HG03521 (cell line): ENCODE data around the gene CWC22.
"Not testable (repeated sequence)": the region's sequence is repeated elsewhere in the genome, so short reads cannot be mapped to it uniquely, and the experiment has no call there.

Source experiments
- ATAC-seq: cut with Tn5 transposase; IDR thresholded peaks from one replicate; pipeline ENCODE4 v1.9.1; 2021; ENCODE audit warnings: mild to moderate bottlenecking, moderate library complexity; ENCODE audit not compliant: unreplicated experiment

CWC22 gene

DNA sequence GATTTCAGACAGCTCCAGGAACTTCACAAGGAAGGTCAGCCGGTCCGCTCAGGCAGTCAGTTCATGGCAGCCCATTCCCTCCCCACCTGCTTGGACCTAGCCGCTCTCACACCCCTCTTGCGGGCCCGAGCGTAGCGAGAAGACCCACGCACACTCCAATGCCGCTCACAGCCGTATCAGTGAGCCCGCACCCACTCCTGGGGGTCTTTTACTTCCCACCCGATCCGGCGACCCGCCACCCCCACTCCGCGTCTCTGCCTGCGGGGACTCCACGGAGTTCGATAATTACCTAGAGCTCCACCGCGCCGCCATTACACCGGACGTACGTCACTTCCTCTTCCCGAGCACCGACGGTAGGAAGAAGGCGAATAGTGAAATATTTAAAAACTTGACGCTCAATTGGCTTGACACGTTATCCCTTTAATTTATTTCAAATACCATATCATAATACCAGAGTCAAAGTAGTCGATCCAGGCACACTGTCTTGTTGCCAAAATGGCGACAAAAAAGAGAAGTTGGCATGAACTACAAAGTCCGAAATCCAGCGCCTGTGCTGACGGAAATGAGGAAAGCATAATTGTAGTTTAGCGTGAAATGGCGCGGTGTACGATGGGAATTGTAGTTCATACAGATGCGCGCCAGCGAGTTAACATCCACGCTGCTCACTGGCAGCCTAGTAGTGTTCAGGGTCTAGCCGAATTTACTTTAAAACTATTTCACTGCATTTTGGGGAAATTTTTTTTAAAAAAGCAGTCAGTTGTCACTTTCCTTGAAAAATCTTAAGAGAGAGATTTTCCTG, at the start of gene CWC22:
Gene CWC22 (minus strand): TSS at position 517 of the 799 bp plus-strand sequence. CDS start 13,956 bp downstream, outside the sequence.
- peak; percentile 98 for ATAC-seq

- no peak for ATAC-seq
Observed at GRCh38 chr2:180056367-180057118, 49.4 kb upstream of the CWC22 start.

GRCh38 chr2:180054576-180054975, 47.5 kb upstream of the CWC22 start:
- not testable (repeated sequence) for ATAC-seq

GRCh38 chr2:180050246-180050645, 43.1 kb upstream of the CWC22 start:
- no peak for ATAC-seq

- no peak for ATAC-seq
Observed at GRCh38 chr2:180048251-180048650, 41.2 kb upstream of the CWC22 start.

DNA sequence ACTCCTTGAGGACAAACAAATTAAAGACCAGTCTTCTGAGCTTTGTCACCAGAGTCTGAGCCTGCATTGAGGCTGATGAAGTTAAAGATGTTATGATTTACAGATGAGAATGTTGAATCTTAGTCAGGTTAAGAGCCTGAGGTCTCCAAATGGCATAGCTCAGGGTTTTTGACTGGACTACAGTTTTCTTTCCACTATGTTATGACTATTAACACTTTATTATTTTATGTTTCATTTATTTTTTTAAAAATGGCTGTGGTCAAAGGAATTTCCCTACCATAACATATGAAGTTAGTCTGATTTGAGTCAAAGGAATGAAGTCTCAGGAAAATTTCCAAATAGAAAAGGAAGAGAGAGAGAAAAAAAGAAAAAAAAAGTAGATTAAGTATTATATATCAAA, 39.7 kb upstream of the CWC22 start:
- no peak for ATAC-seq

DNA sequence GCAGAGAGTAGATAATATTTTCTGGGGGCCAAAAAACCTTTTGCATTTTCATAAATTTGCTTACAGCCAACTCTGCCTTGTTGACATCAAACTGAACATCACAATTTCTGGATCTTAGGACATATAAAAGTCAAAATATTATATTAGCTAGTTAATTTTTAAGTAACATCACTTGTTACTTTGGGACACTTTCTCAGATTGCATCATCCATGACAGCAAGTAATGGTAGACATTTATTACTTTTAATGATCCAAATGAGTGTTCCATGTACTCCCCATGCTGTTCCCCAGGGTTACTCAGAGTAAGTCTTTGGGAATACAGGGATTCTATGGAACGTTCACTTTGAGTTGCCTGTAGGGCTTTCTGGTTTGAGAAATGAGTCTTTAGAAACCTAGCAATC, 39.1 kb upstream of the CWC22 start:
- ATAC-seq: no peak

GRCh38 chr2:180040146-180040925, 33.2 kb upstream of the CWC22 start:
- no peak for ATAC-seq

DNA sequence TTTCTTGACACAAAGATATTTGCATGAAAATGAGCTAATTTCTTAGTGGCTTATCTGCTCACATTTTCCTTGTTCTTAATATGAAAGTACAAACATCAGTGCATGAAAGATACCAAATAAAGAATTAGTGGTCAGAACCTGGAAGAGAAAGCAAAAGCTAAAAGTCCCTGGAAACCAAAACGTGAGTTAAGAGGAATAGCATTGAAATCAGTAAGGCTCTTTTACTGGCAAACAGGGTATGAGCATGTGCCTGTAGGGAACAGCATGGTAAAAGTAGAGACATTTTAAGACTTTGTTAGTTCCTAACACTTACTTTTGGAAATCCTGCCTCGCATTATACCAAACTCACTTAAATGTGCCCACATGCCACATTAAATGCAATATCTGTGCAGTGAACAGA, 31.9 kb upstream of the CWC22 start:
- ATAC-seq: no peak

DNA sequence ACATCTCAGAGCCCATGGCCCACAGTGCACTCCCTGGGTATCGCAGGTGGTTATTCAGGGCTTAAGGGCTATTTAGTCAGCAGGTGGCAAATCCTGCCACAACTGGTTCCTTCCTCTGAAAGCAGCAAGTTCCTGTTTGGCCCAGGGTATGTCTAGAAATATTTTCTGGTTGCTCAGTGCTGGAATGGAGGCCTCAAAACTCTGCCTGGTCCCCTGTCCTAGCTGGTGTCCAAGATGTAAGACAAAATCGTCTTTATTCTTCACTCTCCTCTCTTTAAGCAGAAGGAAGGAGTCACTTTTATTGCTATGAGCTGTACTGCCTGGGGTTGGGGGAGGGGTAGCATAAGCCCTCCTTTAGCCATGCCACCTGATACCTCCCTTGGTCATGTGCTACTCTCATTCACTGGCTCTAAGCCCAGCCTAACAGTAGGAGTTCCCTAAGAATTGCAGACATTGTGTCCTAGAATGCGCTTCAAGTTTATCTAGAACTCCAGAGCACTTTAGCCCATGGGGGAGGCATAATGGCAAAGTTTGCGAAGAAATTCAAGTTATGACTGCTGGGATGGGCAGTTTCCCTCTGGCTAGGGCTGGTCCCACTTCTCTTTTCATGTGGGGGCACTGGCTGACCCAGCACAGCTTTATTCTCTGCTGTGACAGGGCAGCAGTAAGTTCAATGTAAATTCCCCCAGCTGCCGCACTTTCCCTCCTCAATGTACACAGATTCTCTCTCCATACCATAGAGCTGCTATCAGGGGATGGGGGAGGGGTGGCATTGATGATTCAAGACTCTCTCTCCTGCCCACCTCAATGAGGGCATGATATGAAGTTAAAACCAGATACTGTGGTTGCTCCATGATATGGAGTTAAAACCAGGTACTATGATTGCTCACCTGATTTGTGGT, 27.1 kb upstream of the CWC22 start:
- no peak for ATAC-seq

GRCh38 chr2:180029575-180029974, 22.5 kb upstream of the CWC22 start:
- ATAC-seq: no peak

DNA sequence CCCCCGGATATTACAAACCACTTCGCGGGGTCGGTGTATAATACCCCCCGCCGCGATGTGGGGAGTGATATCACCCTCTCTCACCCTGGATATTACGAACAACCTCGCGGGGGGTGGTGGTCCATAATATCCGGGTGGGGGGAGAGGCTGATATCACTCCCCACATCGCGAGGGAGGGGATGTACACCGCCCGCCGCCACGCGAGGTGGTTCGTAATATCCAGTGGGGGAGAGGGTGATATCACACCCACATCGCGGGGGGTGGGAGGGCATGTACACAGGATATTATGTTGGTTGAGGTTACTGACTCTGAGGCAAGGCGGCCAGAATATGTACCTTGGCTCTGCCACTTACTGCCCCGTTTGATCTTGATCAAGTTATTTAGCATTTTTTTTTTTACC, 14.8 kb upstream of the CWC22 start:
- ATAC-seq: no peak

- ATAC-seq: no peak
Observed at GRCh38 chr2:180017784-180018183, 10.7 kb upstream of the CWC22 start.

DNA sequence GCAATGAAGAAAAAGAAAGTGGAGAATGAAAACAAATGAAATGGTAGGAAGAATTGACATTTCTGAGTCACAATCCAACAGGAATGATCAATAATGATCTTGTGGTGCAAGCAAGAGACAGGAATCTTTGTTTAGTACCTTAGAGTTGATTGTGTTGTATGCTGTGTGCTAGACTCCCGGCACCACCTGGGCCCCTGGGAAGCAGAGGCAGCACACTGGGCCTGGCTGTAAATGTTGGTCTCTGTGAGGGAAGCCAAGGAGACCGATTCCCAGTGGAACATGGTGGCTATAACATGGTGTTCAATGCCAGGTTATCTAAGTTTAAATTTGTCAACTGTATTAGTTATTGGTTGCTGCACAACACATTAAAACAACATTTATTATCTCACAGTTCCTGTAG, 9.8 kb upstream of the CWC22 start:
- ATAC-seq: no peak

DNA sequence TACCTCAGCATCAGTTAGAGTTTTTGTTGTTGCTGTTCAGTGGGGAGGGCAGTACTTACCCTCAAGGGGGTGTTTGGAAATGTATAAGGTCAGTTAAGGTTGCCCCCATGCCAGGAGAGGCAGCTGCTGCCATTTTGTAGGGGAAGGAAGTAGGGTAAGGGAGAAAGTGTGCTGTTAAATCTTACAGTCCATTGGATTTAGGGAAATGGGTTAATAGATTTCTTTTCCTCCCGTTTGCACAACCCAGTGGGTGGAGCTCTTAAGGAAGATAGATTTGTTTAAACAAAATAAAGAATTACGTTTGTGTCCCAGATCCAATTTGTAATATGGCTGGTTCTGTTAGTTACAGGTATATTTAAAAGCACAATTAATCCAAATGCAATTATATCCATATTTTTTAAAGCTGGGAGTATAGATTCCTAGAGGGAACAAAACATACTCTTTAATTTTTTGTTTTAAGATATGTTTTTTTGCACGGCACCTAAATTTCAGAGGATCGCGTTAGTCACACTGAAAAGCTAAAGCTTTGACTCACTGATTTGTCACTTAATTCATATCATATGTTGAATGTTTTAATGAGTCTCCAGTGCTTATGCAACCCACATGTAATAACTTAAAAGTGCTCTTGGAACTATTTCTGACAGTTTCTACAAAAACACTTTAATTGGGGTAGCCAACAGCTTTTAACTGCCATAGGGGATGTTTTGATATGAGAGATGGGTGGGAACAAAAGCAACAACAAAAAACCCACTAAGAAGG, 9.0 kb upstream of the CWC22 start:
- no peak for ATAC-seq

GRCh38 chr2:180012523-180012922, 5.4 kb upstream of the CWC22 start:
- ATAC-seq: no peak

DNA sequence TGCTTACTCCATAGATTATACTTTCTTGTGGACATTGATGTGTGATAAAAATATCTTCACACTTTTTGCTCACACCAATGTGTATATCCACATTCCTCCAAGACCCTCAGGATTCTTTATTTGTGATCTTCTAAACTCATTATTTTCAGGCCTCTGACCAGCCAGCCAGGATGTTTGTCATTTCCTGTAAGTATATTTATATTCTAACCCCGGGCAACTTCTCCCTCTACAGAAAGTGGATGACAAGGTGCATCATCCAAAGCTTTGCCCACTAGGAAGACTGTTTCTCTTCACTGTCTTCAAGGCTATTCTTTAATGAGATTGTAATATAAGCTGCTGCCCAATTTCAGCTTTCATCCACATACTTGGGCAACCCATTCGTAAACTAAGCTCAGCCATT, 3.6 kb upstream of the CWC22 start:
- ATAC-seq: no peak

DNA sequence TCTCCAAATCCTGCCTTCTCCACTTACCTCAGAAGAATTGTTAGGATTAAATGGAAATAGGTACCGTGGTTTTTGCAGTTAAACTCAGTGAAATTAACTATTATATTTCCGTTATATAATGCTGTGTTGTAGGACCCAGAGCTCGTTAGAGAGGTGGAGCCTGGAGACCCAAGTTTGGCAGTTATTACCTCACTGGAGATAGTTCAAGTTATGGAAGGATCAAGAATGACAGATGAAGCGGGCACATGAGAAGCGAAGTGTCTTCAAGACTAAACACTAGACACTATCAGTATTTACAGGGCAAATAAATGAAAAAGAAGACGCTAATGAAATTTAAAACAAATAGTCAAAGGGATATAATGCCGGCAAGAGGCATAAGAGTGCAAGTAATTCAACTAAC, 866 bp downstream of the CWC22 start:
- ATAC-seq: no peak

DNA sequence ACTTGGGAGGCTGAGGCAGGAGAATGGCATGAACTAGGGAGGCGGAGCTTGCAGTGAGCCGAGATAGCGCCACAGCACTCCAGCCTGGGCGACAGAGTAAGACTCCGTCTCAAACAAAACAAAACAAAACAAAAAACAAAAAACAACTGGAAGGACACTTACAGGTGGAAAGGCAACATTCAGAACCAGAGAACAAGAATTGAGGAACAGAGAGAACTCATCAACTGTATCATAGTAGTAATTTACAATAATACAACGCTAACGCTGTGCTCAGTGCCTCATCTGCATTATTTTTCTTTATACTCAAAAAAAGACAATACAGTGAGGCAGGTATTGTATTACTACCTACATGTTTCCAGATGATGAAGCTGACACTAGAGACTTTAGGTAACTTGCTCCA, 1.6 kb downstream of the CWC22 start:
- ATAC-seq: not testable (repeated sequence)

DNA sequence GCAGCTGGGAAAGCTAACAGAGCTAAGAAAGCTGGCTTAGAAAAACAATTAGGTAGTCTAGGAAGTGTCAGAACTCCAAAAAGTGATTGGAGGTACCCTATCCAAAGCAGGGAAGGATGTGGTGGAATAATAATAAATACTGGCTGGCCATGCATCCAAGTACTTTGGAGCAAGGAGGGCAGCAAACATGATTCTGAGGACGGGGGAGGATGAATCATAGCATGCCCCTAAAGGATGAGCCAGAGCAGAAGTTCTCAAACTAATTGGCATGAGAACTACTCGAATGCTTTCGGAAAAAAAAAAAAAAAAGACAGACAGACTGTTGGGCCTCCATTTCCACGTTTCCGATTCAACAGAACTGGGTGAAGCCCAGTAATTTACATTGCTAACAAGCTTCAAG, 2.4 kb downstream of the CWC22 start:
- ATAC-seq: no peak
